Measurements from ENCODE around the gene CDCP2.
"Not testable (repeated sequence)": the region's sequence is repeated elsewhere in the genome, so short reads cannot be mapped to it uniquely, and the experiment has no call there.

Gene CDCP2

GRCh38 chr1:54114001-54114400, 38.8 kb downstream of the CDCP2 start:
- DNase-seq = no peak

DNA sequence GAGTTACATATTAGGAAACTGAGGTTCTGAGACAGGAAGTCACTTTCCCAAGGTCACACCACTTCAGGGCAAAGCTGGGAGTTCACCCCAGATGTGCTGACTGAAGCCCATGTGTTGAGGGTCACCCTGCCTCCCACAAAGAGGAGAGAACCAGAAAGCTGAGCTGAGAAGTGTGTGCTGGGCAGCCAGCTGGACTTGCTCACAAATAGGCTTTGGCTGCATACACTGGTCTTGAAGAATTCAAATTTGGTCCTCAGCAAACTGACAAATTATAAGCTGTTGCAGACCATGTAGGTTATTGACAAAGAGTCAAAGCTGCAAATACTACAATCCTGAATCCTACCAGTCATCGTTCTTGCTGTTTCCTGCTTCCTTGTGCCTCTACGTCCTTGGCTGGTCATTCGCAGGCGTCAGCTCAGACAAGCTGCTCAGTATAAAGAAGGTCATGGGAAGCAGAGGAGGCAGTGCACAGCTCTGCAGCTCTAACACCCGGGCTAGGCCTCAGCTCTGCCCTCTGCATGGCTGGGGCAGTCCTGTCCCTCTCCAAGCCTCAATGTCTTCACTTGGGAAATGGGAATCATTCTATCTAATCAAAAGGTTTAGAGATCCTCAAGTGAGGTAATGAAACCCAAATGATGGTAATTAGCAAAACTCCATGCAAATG, 40.0 kb downstream of the CDCP2 start:
- no peak for DNase-seq

DNA sequence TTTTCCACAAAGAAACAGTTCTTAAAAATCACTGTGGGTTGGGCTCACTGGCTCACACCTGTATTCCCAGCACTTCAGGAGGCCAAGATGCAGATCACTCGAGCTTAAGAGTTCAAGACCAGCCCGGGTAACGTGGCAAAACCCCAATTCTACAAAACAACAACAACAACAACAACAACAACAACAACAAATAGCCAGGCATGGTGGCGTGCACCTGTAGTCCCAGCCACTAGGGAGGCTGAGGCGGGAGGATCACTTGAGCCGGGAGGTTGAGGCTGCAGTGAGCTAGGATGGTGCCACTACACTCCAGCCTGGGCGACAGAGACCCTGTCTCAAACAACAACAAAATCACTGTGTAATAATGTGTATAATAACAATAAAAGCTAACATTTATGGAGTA, 40.8 kb downstream of the CDCP2 start:
- no peak for DNase-seq

DNA sequence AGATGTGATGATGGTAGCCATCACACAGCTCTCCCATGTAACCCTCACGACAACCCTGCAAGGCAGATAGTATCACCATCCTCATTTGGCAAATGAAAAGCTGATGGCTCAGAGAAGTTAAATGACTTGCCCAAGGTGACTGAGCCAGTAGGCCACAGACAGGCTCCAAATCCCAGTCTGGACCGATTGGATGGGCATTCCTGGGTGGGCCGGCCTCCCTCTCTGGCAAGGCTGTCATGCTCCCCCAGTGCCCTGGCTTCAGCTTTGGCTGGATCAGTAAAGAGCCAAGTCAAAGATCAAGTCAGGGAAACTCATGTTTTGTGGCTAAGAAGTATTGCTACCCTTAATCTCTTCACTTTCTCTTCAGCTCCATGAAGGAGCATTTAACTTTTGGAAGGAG, 41.2 kb downstream of the CDCP2 start:
- DNase-seq = no peak

GRCh38 chr1:54110996-54111395, 41.8 kb downstream of the CDCP2 start:
- no peak for DNase-seq

- no peak for DNase-seq
Measured at GRCh38 chr1:54109129-54110090, 43.4 kb downstream of the CDCP2 start.

- DNase-seq = no peak
Measured at GRCh38 chr1:54108156-54108555, 44.6 kb downstream of the CDCP2 start.

- DNase-seq = no peak
Measured at GRCh38 chr1:54107131-54107530, 45.7 kb downstream of the CDCP2 start.

DNA sequence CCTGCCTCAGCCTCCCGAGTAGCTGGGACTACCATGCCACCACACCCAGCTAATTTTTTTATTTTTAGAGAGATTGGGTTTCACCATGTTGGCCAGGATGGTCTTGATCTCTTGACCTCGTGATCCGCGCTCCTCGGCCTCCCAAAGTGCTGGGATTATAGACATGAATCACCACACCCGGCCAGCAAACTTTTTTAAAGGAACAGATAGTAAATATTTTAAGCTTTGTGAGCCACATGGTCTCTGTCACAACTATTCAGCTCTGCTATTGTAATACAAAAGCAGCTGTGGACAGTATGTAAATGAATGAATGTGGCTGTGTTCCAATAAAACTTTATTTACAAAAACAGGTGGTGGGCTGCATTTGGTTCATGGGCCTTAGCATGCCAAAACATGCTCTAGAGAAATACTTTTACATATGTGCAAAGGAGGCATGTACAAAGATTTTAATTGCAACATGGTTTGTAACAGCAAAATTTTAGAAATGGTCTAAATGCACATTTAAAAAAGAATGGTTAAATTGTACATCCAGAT, 47.0 kb downstream of the CDCP2 start:
- no peak for DNase-seq

DNA sequence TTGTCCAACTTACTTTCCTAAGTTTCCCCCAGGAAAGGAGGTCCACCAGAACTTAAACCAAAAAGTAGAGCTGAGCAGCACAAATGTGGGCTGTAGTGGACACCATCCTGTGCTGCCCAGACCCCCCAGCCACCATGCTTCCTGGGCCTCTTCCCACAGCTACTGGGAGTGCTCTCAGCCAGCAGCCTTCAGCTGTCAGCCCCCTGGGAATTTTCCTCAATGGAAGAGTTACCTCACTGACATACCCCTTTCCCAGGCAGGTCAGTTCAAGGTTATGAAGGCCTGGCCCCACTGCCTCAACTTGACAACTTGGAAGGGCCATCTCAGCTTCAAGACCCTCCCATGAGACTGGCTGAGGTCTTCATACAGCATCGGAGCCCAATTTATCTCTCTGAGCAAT, 47.7 kb downstream of the CDCP2 start:
- DNase-seq = no peak

DNA sequence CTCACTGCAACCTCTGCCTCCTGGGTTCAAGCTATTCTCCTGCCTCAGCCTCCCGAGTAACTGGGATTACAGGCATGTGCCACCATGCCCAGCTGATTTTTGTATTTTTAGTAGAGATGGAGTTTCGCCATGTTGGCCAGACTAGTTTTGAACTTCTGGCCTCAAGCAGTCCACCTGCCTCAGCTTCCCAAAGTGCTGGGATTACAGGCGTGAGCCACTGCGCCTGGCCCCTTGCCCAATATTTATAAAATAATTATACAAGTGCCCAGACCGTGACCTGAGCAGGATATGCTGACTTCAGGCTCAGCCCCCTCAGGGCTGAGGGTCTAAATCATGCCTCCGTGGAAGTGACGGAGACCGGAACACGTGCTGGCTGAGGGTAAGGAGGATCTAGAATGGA, 48.2 kb downstream of the CDCP2 start:
- not testable (repeated sequence) for DNase-seq

DNA sequence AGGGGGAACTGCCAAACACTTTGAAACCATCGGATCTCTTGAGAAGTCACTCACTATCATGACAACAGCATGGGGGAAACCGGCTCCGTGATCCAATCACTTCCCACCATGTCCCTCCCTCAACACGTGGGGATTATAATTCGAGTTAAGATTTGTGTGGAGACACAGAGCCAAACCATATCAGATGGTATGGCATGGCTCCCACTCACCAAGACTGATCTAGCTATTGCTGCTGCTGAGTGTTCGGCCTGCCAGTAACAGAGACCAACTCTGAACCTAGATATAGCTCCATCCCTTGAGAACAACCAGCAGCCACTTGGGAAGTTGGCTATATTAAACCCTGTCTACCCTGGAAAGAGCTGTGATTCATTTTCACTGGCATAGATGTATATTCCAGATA, 49.4 kb downstream of the CDCP2 start:
- no peak for DNase-seq

GRCh38 chr1:54100500-54100899, 52.3 kb downstream of the CDCP2 start:
- no peak for DNase-seq

- DNase-seq = no peak
Measured at GRCh38 chr1:54099061-54099610, 53.7 kb downstream of the CDCP2 start.

DNA sequence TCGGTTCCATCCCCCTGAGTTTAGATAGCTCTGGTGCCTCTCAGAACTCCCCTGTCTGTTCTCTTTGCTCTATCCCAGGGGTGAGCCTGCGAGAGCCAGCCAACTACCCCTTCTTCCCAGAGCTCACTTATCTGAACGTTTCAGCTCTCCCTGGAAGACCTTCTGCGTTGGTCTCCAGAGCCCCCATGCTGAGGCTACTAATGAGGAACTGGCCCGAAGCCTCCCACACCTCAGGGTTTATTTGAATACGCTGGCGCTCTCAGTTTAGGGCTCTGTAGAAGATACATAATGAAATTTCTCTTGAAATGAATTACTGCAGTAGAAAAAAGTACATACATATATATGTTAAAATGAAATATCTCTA, 55.9 kb downstream of the CDCP2 start:
- DNase-seq = no peak

DNA sequence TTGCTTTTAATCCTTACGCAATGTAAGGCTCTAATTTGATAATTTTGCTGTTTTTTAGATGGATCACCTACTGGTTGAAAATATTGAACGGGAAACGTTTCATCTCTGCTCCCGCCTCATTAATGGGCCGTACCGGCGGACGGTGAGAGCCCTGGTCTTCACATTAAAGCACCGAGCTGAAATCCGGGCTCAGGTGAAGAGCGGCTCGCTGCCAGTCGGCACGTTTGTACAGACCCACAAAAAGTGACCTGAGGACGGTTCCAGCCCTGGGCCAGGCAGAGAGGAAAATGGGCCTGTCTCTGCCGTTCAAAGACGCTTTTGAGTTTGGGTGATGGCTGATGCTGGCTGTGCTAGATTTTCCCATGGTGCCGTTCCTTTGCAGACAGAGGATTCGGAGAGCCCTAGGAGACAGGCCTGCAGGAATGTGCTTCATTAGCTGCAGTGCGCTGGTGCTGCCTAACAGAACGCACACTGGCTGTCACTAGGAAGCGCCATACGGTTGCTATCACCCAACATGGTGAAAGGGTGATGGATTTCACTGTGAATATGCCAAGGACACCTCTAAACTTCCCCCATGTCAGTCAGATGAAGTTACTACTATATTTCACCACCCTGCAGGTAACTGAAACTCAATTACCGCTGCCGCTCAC, 56.4 kb downstream of the CDCP2 start:
- no peak for DNase-seq

DNA sequence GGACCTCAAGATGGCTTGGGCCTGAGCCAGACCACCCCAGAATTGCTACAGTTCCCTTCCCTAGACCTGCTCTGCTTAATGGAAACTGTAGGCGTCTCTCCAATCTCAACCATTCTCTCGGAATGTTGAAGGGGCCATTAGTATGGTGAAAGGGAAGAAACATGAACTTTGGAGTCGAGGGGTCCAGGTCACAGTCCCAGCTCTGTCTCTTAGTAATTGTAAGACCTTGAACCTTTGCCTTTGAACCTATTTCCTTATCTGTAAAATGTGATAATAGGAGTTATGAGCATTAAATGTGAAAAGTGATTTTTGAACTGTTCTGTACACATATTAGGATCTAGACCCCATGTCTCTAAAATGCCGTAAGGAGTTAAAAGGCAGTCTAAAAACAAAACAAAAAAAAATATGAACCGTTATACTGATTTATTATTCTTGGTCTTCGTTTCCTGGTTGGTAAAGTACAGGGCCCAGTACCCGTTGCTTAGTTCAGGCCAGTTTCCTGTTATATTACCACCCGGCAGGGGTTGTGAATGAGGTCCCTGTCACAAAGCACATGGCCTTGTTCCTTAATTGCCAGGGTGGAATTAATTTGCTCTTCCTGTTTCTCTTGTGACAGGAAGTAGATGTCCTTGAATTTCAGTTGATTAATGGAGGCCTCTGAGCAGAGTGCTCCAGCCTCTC, 57.1 kb downstream of the CDCP2 start:
- no peak for DNase-seq

GRCh38 chr1:54094730-54095105, 58.1 kb downstream of the CDCP2 start:
- not testable (repeated sequence) for DNase-seq

DNA sequence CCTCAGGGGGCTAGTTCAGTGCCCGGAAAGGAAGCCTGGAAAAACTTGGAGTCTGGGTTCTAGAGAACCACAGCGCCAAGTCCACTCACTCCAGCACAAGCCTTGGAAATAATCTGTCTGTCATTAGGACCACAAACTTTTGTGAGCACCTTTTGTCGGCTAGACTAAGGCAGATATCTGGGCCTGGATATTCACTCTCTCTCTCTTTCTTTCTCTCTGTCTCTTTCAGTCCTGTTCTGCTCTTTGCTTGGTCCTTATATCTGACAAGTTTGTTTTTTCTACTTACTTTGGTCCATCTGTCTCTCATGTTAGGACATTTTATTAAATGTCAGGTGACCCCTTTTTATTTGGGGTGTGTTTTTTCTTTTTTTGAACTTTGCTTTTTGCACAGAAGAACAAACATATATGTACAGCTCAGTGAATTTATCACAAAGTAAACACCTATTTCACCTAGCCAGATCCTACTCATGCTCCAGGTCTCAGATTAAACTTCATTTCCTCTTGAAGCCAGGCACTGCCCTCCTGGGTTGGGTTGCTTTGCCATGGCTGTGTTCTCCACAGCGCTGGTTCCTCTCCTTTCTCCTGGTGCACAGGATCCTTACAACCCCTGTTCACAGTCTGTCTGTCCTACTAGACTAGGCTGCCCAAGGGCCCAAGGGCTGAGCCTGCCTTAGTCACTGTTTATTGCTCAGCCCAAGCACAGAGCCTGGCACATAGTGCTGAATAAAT, 58.6 kb downstream of the CDCP2 start:
- DNase-seq = no peak

- DNase-seq = no peak
Measured at GRCh38 chr1:54091666-54092065, 61.1 kb downstream of the CDCP2 start.

DNA sequence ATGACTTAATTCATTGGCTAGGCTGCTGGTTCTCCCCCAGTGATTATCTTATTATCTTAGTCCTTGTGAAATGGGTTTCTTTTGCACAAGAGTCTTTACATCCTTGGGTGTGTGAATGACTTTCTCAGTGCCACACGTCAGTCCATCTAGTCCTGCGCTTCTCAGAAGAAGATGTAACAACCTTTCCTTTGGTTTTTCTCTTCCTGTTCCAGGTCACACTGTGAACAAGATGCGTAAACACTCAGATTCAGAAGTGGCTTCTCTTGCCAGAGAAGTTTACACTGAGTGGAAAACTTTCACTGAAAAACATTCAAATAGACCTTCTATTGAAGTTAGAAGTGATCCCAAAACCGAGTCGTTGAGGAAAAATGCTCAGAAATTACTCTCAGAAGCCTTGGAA, 64.4 kb downstream of the CDCP2 start:
- DNase-seq = no peak

GRCh38 chr1:54086754-54087153, 66.0 kb downstream of the CDCP2 start:
- DNase-seq = no peak
